GM23338 (cell line): ENCODE data around the gene VAV3. TPM values are rescaled to one million over a fixed set of nuclear protein-coding genes. Genes with fewer than 3 reads are reported as not detected.

Experiments
- ATAC-seq: fragments of 200-7000 bp; cut with Tn5 transposase; 3 replicates; pipeline ENCODE4 v1.9.1; 2020
- DNase-seq: peaks from one replicate; pipeline ENCODE4 v3.0.0-alpha.2; 2015; ENCODE audit warnings: low spot score
- H2AFZ ChIP-seq: fragments of 200-600 bp; sonication (generic); 2 replicates; pipeline ENCODE4 v1.8.0; 2016; ENCODE audit warnings: antibody characterized with exemption, mild to moderate bottlenecking, moderate library complexity
- H3F3A ChIP-seq: fragments of 200-600 bp; sonication (generic); replicated peaks from 2 replicates; pipeline ENCODE4 v1.8.0; 2017; ENCODE audit warnings: antibody characterized with exemption, mixed run types, low read depth
- H3K27ac ChIP-seq: fragments of 200-600 bp; sonication (generic); 2 replicates; pipeline ENCODE4 v1.6.1; 2016; ENCODE audit warnings: low read depth
- H3K27me3 ChIP-seq: fragments of 200-600 bp; sonication (generic); 2 replicates; pipeline ENCODE4 v1.8.0; 2016; ENCODE audit warnings: mild to moderate bottlenecking, mixed run types, moderate library complexity; ENCODE audit not compliant: insufficient read depth
- H3K36me3 ChIP-seq: fragments of 200-600 bp; sonication (generic); 2 replicates; pipeline ENCODE4 v1.8.0; 2016; ENCODE audit warnings: mild to moderate bottlenecking; ENCODE audit not compliant: insufficient read depth
- H3K4me1 ChIP-seq: fragments of 200-600 bp; sonication (generic); 2 replicates; pipeline ENCODE4 v1.8.0; 2016; ENCODE audit warnings: mild to moderate bottlenecking, moderate library complexity; ENCODE audit not compliant: insufficient read depth
- H3K4me2 ChIP-seq: fragments of 200-600 bp; sonication (generic); 2 replicates; pipeline ENCODE4 v1.7.1; 2017; ENCODE audit warnings: mixed run types
- H3K4me3 ChIP-seq: fragments of 200-600 bp; sonication (generic); 2 replicates; pipeline ENCODE4 v1.6.1; 2016; ENCODE audit warnings: mixed run types
- H3K79me2 ChIP-seq: fragments of 200-600 bp; sonication (generic); replicated peaks from 2 replicates; pipeline ENCODE4 v1.8.0; 2017; ENCODE audit warnings: mild to moderate bottlenecking; ENCODE audit not compliant: insufficient read depth
- H3K9me2 ChIP-seq: fragments of 200-600 bp; sonication (generic); 2 replicates; pipeline ENCODE4 v1.8.0; 2017; ENCODE audit not compliant: insufficient read depth
- H4K20me1 ChIP-seq: fragments of 200-600 bp; sonication (generic); replicated peaks from 2 replicates; pipeline ENCODE4 v1.8.0; 2017; ENCODE audit warnings: mild to moderate bottlenecking; ENCODE audit not compliant: insufficient read depth
- H3K27ac Mint-ChIP-seq: 2 replicates; pipeline ENCODE4 v1.8.0; 2020; ENCODE audit warnings: inconsistent platforms, mild to moderate bottlenecking, moderate library complexity, mixed read lengths
- H3K27me3 Mint-ChIP-seq: 3 replicates; pipeline ENCODE4 v1.8.0; 2022; ENCODE audit warnings: low read depth, mild to moderate bottlenecking, moderate library complexity, mixed read lengths, inconsistent platforms; ENCODE audit not compliant: insufficient read depth, poor library complexity
- H3K36me3 Mint-ChIP-seq: 3 replicates; pipeline ENCODE4 v1.8.0; 2021; ENCODE audit warnings: low read depth, mild to moderate bottlenecking, inconsistent platforms, moderate library complexity, mixed read lengths
- H3K4me1 Mint-ChIP-seq: 3 replicates; pipeline ENCODE4 v1.8.0; 2020; ENCODE audit warnings: mild to moderate bottlenecking, inconsistent platforms, mixed read lengths
- H3K4me3 Mint-ChIP-seq: 3 replicates; pipeline ENCODE4 v1.8.0; 2021; ENCODE audit warnings: moderate library complexity, mild to moderate bottlenecking, inconsistent platforms, mixed read lengths
- H3K9me3 Mint-ChIP-seq: 3 replicates; pipeline ENCODE4 v1.8.0; 2020; ENCODE audit warnings: moderate library complexity, mild to moderate bottlenecking, inconsistent platforms, mixed read lengths
- CREB1 ChIP-seq: fragments of 250-450 bp; sonication (Bioruptor Pico); IDR thresholded peaks from 2 replicates; pipeline ENCODE4 v1.5.0; 2020; ENCODE audit warnings: low read depth, mild to moderate bottlenecking, moderate library complexity
- ETS1 ChIP-seq: IDR thresholded peaks from 2 replicates; pipeline ENCODE4 v1.6.1; 2016; ENCODE audit warnings: antibody characterized with exemption
- EZH2phosphoT487 ChIP-seq: fragments of 200-600 bp; sonication (generic); IDR thresholded peaks from one replicate; pipeline ENCODE4 v1.8.1; 2018; ENCODE audit warnings: antibody characterized with exemption; ENCODE audit not compliant: unreplicated experiment
- JUNB ChIP-seq: IDR thresholded peaks from one replicate; pipeline ENCODE4 v1.6.1; 2016; ENCODE audit warnings: antibody characterized with exemption; ENCODE audit not compliant: unreplicated experiment
- ZNF114 ChIP-seq: fragments of 250-450 bp; sonication (Bioruptor Pico); IDR thresholded peaks from 2 replicates; pipeline ENCODE4 v1.5.0; 2020; ENCODE audit warnings: mild to moderate bottlenecking, moderate library complexity
- ZNF462 ChIP-seq: fragments of 250-450 bp; sonication (Bioruptor Pico); IDR thresholded peaks from 2 replicates; pipeline ENCODE4 v1.5.0; 2020; ENCODE audit warnings: mild to moderate bottlenecking, moderate library complexity
- polyA plus RNA-seq: library from polyadenylated mRNA; unstranded; fragments of >200 nt; fragmentation: Nextera tagmentation; extraction: Ambion mirVana; gene quantifications from 2 replicates; pipeline ENCODE4 v1.2.1, GENCODE V29; 2016
- total RNA-seq: library from RNA; depleted of rRNA; stranded (reverse); fragments of >200 nt; shearing (Covaris generic); gene quantifications from 2 replicates; pipeline ENCODE4 v1.2.3, GENCODE V29; 2014

VAV3 gene
- total and polyA plus RNA-seq, 2 experiments from 2014 or later: 3.0 to 11.3 TPM

- TF ChIP-seq ZNF462 (no peak), ETS1 (no peak), ZNF114 (CRISPR knock-in tag) (no peak), JUNB (no peak), EZH2phosphoT487 (no peak)
Measured at GRCh38 chr1:107963008-107963407, 2.0 kb downstream of the VAV3 start (continued).

GRCh38 chr1:107954719-107955415 is 10.1 kb downstream of the VAV3 start:
- H3K9me3 Mint-ChIP-seq: no peaks in the 10 kb centered on the region
- no peaks in the 10 kb centered on the region for H3K36me3 Mint-ChIP-seq
- no peak for DNase-seq
- TF ChIP-seq ZNF462 (no peak), CREB1 (CRISPR knock-in tag) (no peak), ETS1 (no peak)

More at GRCh38 chr1:107954719-107955415, 10.1 kb downstream of the VAV3 start:
- no peak for ATAC-seq
- Mint-ChIP-seq H3K27ac (no peak overlapping the region), H3K27me3 (peaks cover 2% of the 10 kb centered on the region), H3K4me1 (peaks cover 23% of the 10 kb centered on the region; the same call in 2 of the 3 replicates), H3K4me3 (no peak overlapping the region)
- peaks cover 9% of the 10 kb centered on the region for H3K4me1 ChIP-seq
- H3K27me3 ChIP-seq: no peaks in the 10 kb centered on the region
- H3F3A ChIP-seq: no peaks in the 10 kb centered on the region
- no peak overlapping the region for H3K27ac ChIP-seq
- H4K20me1 ChIP-seq: no peaks in the 10 kb centered on the region
- H3K79me2 ChIP-seq: peaks cover 16% of the 10 kb centered on the region
- no peak overlapping the region for H2AFZ ChIP-seq
- no peak overlapping the region for H3K4me3 ChIP-seq
- H3K9me2 ChIP-seq: no peaks in the 10 kb centered on the region
- H3K4me2 ChIP-seq: no peak overlapping the region
- no peaks in the 10 kb centered on the region for H3K36me3 ChIP-seq
